SK-N-MC (cell line): ENCODE measurements around the gene TMEM141.
"Not testable (repeated sequence)": the region's sequence is repeated elsewhere in the genome, so short reads cannot be mapped to it uniquely, and the experiment has no call there.

Experiments
- EZH2 ChIP-seq: fragments of 200-600 bp; sonication (generic); IDR thresholded peaks from one replicate; pipeline ENCODE4 v1.6.1; 2017; ENCODE audit warnings: antibody characterized with exemption
- FOXP2 ChIP-seq: optimal IDR thresholded peaks from 2 replicates; pipeline ENCODE3; 2011; ENCODE audit warnings: mild to moderate bottlenecking, moderate library complexity; ENCODE audit not compliant: insufficient read depth; ENCODE audit errors: extremely low read length, control extremely low read depth
- POLR2AphosphoS5 ChIP-seq: IDR thresholded peaks from 2 replicates; pipeline ENCODE4 v1.6.1; 2012; ENCODE audit warnings: mild to moderate bottlenecking, low read depth, low read length, borderline replicate concordance

DNA sequence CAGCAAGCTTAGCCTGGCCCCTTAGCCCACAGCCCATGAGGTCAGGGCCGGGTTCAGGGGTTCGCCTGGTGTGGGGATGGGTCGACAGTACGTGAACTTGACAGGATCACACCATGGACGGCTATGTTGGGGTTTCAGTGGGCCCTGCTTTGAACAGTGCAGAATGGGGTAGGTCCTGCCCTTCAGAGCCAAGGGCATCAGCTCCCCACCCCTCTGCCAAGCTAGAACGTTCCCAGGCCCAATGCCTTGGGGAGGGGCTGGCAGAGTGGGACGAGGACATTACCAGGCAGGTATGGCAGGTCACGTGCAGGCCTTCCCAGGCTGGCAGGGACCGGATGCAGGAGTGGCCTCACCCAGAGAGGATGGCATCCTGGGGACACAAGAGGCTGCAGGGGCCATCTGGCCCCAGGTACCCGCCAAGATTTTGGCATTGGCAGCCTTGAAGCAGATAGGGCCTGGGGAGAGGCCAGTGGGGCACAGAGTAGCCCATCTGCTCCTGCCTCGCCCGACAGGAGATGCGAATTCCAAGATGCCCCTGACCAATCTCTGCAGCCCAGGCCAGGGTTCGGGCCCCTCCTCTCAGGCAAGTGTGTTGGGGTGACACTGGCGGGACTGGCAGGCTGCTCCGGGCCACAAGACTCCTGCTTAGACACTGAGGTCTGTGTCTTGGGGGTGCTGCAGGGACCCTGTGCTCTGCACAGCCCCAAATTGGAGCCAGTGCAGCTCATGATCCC is 50.7 kb downstream of the TMEM141 start:
- TF ChIP-seq EZH2, POLR2AphosphoS5, FOXP2: not testable (repeated sequence)
